Lower leg skin (tissue), 3 donors: ENCODE measurements around the gene CYP17A1.

Experiments used
- CTCF ChIP-seq, 3 donors: fragments of 450-650 bp; IDR thresholded peaks; one replicate each; pipeline ENCODE4 v1.5.1; 2016; ENCODE audit warnings: antibody characterized with exemption in 3 of 3, mild to moderate bottlenecking in 3 of 3, moderate library complexity in 2 of 3
- POLR2A ChIP-seq, 2 donors: fragments of 450-650 bp; IDR thresholded peaks; one replicate each; pipeline ENCODE4 v1.6.1; 2016 to 2017; ENCODE audit warnings: antibody characterized with exemption in 2 of 2, mild to moderate bottlenecking in 1 of 2, moderate library complexity in 1 of 2

GRCh38 chr10:102783568-102783967, 53.6 kb downstream of the CYP17A1 start:
- TF ChIP-seq CTCF (IDR thresholded peaks at IDR 0.05) (no peak), POLR2A (IDR thresholded peaks at IDR 0.05) (no peak)
